ENCODE measurements around the gene OR2A1.
"Not testable (repeated sequence)": the region's sequence is repeated elsewhere in the genome, so short reads cannot be mapped to it uniquely, and the experiment has no call there.

DNA sequence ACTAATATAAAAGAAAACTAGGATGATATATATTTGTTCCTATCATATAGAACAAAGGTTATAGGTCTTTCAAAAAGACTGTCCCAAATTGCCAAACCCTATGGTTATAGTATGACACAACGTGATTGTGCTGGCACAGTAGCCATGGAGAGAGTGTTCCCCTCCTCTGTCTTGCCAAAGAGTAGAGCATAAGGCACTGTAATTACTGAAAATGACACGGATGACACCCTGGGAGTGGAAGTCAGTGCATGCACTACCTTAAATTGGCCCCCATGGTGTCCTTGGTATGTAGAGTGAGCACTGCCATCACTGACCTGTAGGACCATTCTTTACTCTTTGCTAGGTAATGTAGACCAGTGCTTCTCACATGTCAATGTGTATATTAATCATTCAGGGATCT is 7.1 kb upstream of the OR2A1 start:
- TF ChIP-seq POLR2A (IDR thresholded peaks at IDR 0.05; ENCODE audit: extremely low read depth, insufficient read length); MYC (IDR thresholded peaks at IDR 0.05; ENCODE audit: low read depth, low read length): not testable (repeated sequence)
- TF ChIP-seq, protein P1, sequence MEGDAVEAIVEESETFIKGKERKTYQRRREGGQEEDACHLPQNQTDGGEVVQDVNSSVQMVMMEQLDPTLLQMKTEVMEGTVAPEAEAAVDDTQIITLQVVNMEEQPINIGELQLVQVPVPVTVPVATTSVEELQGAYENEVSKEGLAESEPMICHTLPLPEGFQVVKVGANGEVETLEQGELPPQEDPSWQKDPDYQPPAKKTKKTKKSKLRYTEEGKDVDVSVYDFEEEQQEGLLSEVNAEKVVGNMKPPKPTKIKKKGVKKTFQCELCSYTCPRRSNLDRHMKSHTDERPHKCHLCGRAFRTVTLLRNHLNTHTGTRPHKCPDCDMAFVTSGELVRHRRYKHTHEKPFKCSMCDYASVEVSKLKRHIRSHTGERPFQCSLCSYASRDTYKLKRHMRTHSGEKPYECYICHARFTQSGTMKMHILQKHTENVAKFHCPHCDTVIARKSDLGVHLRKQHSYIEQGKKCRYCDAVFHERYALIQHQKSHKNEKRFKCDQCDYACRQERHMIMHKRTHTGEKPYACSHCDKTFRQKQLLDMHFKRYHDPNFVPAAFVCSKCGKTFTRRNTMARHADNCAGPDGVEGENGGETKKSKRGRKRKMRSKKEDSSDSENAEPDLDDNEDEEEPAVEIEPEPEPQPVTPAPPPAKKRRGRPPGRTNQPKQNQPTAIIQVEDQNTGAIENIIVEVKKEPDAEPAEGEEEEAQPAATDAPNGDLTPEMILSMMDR (IDR thresholded peaks at IDR 0.05; ENCODE audit: low read depth, low read length): not testable (repeated sequence)
- TF ChIP-seq, protein P2, sequence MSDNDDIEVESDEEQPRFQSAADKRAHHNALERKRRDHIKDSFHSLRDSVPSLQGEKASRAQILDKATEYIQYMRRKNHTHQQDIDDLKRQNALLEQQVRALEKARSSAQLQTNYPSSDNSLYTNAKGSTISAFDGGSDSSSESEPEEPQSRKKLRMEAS (IDR thresholded peaks at IDR 0.05; ENCODE audit: low read depth, low read length): not testable (repeated sequence)
